Endothelial cell of umbilical vein (primary cell): ENCODE measurements around the gene LPP.

Experiments used
- CTCF ChIP-seq, 2 donors: IDR thresholded peaks; 1 replicate in 1 of 2; 2 replicates in 1 of 2; pipeline ENCODE4 v1.5.1; 2011; ENCODE audit warnings: low read length in 2 of 2, mild to moderate bottlenecking in 2 of 2, moderate library complexity in 2 of 2, control low read depth in 1 of 2, inconsistent platforms in 1 of 2, low read depth in 1 of 2; ENCODE audit not compliant: insufficient read depth in 1 of 2; ENCODE audit errors: extremely low read depth in 1 of 2
- EZH2 ChIP-seq: IDR thresholded peaks from 2 replicates; pipeline ENCODE4 v1.6.1; 2012; ENCODE audit warnings: borderline replicate concordance, low read depth, mild to moderate bottlenecking, moderate library complexity, low read length, inconsistent platforms; ENCODE audit not compliant: severe bottlenecking
- GATA2 ChIP-seq: IDR thresholded peaks from 2 replicates; pipeline ENCODE4 v1.7.0; 2011; ENCODE audit warnings: low read depth, mild to moderate bottlenecking, moderate library complexity, mixed read lengths, low read length; ENCODE audit not compliant: insufficient read length, insufficient read depth
- JUN ChIP-seq: IDR thresholded peaks from 2 replicates; pipeline ENCODE4 v1.6.1; 2011; ENCODE audit warnings: borderline replicate concordance, low read depth; ENCODE audit not compliant: insufficient read length, insufficient read depth
- MAX ChIP-seq: IDR thresholded peaks from 2 replicates; pipeline ENCODE4 v1.6.1; 2011; ENCODE audit not compliant: insufficient read depth, insufficient read length
- POLR2A ChIP-seq: IDR thresholded peaks from 2 replicates; pipeline ENCODE4 v1.6.1; 2012; ENCODE audit warnings: low read depth, mild to moderate bottlenecking, control low read depth, low read length

GRCh38 chr3:188187053-188187452 is 33.1 kb downstream of the LPP start:
- no peak for TF ChIP-seq CTCF (IDR thresholded peaks at IDR 0.05; ENCODE audit: extremely low read depth in 1 of 2, insufficient read depth in 1 of 2, low read depth in 1 of 2, low read length in 2 of 2)
- no peak for TF ChIP-seq JUN
- TF ChIP-seq EZH2, result no peak
- TF ChIP-seq POLR2A, result no peak
- TF ChIP-seq GATA2, result no peak
- TF ChIP-seq MAX, result no peak
